OCI-M2 (cell line): ENCODE measurements around the gene ZFYVE1.

Experiments used
- DNase-seq: peaks from one replicate; lab custom pipeline; 2025; ENCODE audit not compliant: unreplicated experiment; lab: John Stamatoyannopoulos, UW

Gene ZFYVE1

GRCh38 chr14:72925171-72925759, 101.6 kb downstream of the ZFYVE1 start:
- DNase-seq: no peak

- DNase-seq: no peak
Measured at GRCh38 chr14:72924337-72924736, 102.6 kb downstream of the ZFYVE1 start.

GRCh38 chr14:72921396-72921795, 105.5 kb downstream of the ZFYVE1 start:
- DNase-seq: no peak

- DNase-seq: no peak
Measured at GRCh38 chr14:72920008-72920407, 106.9 kb downstream of the ZFYVE1 start.
